ENCODE results near the gene KDM3A. TPM values are rescaled to one million over a fixed set of nuclear protein-coding genes. Genes with fewer than 3 reads are reported as not detected.
A peak's percentile ranks its signal among the peaks of the same experiment; 100 is the strongest.

Gene KDM3A
- 10 to 100 TPM; 48.9 to 68.8 (median 57.9) TPM for polyA plus RNA-seq (ENCODE audit: insufficient read length in 4 of 4)

- DNase-seq (ENCODE audit: low read depth in 4 of 4, low spot score in 2 of 4): peak; percentile 99 to 100 (median 99)
Measured at GRCh38 chr2:86440631-86441391, at the start of gene KDM3A. KDM3A (plus strand) TSS chr2:86441371; CDS start chr2:86442048, 677 bp downstream.

- no peak for DNase-seq (ENCODE audit: low read depth in 4 of 4, low spot score in 2 of 4)
Measured at GRCh38 chr2:86392873-86393518, 48.2 kb upstream of the KDM3A start.

- DNase-seq (ENCODE audit: low read depth in 4 of 4, low spot score in 2 of 4): no peak
Measured at GRCh38 chr2:86393521-86394491, 47.4 kb upstream of the KDM3A start.

GRCh38 chr2:86396291-86396785 is 44.8 kb upstream of the KDM3A start:
- no peak for DNase-seq (ENCODE audit: low read depth in 4 of 4, low spot score in 2 of 4)

GRCh38 chr2:86397986-86398385 is 43.2 kb upstream of the KDM3A start:
- DNase-seq (ENCODE audit: low read depth in 4 of 4, low spot score in 2 of 4): no peak

GRCh38 chr2:86398500-86399474 is 42.4 kb upstream of the KDM3A start:
- no peak for DNase-seq (ENCODE audit: low read depth in 4 of 4, low spot score in 2 of 4)

- no peak for DNase-seq (ENCODE audit: low read depth in 4 of 4, low spot score in 2 of 4)
Measured at GRCh38 chr2:86400321-86400720, 40.9 kb upstream of the KDM3A start.

GRCh38 chr2:86410581-86410980 is 30.6 kb upstream of the KDM3A start:
- no peak for DNase-seq (ENCODE audit: low read depth in 4 of 4, low spot score in 2 of 4)

GRCh38 chr2:86411396-86411795 is 29.8 kb upstream of the KDM3A start:
- no peak for DNase-seq (ENCODE audit: low read depth in 4 of 4, low spot score in 2 of 4)

GRCh38 chr2:86412007-86412406 is 29.2 kb upstream of the KDM3A start:
- no peak for DNase-seq (ENCODE audit: low read depth in 4 of 4, low spot score in 2 of 4)

- peak; percentile 25 to 55 (median 41) for DNase-seq (ENCODE audit: low read depth in 4 of 4, low spot score in 2 of 4)
Measured at GRCh38 chr2:86413296-86414094, 27.7 kb upstream of the KDM3A start.

GRCh38 chr2:86414996-86415395 is 26.2 kb upstream of the KDM3A start:
- no peak for DNase-seq (ENCODE audit: low read depth in 4 of 4, low spot score in 2 of 4)

GRCh38 chr2:86416146-86416545 is 25.0 kb upstream of the KDM3A start:
- DNase-seq (ENCODE audit: low read depth in 4 of 4, low spot score in 2 of 4): no peak

- DNase-seq (ENCODE audit: low read depth in 4 of 4, low spot score in 2 of 4): no peak
Measured at GRCh38 chr2:86417961-86418360, 23.2 kb upstream of the KDM3A start.

GRCh38 chr2:86420913-86421312 is 20.3 kb upstream of the KDM3A start:
- no peak for DNase-seq (ENCODE audit: low read depth in 4 of 4, low spot score in 2 of 4)

- no peak for DNase-seq (ENCODE audit: low read depth in 4 of 4, low spot score in 2 of 4)
Measured at GRCh38 chr2:86426271-86426670, 14.9 kb upstream of the KDM3A start.

GRCh38 chr2:86429335-86429734 is 11.8 kb upstream of the KDM3A start:
- DNase-seq (ENCODE audit: low read depth in 4 of 4, low spot score in 2 of 4): no peak

- DNase-seq (ENCODE audit: low read depth in 4 of 4, low spot score in 2 of 4): no peak
Measured at GRCh38 chr2:86430368-86430767, 10.8 kb upstream of the KDM3A start.

GRCh38 chr2:86433137-86433536 is 8.0 kb upstream of the KDM3A start:
- DNase-seq (ENCODE audit: low read depth in 4 of 4, low spot score in 2 of 4): no peak
